HG02870 (cell line): Measurements from ENCODE around the gene TMEM132C.

Experiments
- ATAC-seq: cut with Tn5 transposase; IDR thresholded peaks from one replicate; pipeline ENCODE4 v1.9.1; 2021; ENCODE audit warnings: mild to moderate bottlenecking, moderate library complexity; ENCODE audit not compliant: unreplicated experiment

Gene TMEM132C

DNA sequence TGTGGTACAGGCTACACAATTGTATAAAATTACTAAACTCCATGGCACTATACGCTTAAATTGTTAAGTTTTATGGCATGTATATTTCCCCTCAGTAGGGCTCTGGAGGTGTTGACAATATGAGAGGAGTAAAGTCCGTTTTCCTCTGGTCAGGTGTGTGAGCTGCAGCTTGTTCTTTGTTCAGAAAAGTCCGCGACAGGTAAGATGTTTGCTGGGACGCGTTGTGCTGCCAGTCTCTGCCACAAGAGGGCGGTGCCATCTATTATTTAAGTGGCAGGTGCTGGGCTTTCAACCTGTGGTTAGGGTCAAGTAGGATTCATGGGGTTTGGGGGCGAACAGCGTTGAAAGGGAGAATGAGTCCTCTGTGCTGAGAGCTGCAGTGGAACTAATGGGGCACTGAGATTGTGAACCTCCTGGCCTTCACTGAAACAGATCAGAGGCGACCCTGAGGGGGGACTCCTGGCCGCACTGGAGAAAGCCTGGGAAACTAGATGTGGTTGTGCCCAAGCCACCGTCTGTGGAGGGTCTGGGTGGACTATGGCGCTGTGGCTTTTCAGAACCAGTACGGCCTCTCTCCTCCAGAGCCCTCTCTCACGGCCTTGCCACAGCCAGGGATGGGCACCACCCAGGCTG, 377.8 kb downstream of the TMEM132C start:
- ATAC-seq: no peak

DNA sequence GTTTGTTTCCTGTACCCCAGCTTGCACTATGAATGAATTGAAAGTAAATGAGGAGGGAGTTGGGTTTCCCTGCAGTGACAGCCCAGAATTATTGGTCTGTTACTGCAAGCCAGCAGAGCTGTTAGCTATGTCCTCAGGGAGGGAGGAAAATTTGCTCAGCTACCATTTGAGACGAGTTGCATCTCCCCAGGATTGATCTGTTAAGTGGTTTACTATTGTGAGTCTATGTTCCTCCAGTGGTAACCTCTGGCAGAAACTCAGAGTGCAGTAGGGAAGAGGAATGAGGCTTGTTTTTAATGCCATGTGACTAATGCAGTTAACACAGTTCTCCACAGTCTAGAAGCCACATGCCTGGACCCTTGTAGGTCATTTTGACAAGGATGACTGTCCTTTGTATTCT, 382.9 kb downstream of the TMEM132C start:
- ATAC-seq: no peak

GRCh38 chr12:128652136-128652751, 385.3 kb downstream of the TMEM132C start:
- ATAC-seq: no peak

DNA sequence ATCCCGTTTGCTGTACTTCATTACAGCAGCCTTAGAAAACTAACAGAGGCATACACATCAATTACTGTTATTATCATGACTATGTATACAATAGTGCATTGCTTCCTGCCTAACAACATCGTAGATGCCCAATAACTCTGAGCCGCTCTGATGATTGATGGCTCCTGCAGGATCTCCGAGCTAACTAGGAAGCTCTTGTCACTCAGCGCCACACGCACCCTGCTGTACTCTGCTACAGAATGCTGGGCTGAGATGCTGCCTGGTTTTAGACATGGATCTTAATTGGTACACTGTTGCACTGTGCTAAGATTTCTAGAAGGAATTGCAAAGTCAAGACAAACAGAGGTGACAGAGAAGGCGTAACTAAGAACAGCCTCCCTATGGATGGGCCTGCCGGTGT, 387.5 kb downstream of the TMEM132C start:
- ATAC-seq: no peak

- ATAC-seq: no peak
These were observed 390.4 kb downstream of the TMEM132C start for GRCh38 chr12:128657378-128657777.

DNA sequence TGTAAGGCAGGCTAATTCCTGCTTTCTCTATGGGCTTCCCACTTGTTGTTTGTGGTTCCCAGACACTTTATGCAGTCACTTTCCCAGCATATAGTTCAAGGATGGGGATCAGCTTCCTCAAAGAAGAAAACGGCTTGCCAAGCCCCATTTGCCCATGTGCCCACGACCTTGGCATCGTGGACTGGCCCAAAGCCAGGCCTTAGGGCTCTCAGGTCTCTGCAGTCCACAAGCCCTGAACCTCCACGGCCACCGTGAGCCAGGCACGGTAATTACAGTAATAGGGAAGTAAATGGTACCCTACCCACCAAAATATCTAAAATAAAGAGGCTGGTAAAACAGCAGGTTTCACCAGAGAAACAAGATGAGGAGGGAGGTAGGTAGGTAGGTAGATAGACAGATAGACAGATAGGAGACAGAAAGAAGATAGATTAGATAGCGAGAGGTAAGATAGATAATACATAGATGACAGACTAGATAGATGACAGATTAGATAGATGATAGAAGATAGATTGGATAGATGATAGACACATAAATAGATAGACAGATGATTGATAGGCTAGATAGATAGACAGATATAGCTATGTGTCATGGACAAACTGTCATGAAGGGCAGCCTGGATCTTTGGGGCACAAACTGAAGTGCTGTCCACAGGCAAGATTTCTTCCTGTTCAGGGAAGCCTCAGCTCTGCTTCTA, 393.7 kb downstream of the TMEM132C start:
- no peak for ATAC-seq

DNA sequence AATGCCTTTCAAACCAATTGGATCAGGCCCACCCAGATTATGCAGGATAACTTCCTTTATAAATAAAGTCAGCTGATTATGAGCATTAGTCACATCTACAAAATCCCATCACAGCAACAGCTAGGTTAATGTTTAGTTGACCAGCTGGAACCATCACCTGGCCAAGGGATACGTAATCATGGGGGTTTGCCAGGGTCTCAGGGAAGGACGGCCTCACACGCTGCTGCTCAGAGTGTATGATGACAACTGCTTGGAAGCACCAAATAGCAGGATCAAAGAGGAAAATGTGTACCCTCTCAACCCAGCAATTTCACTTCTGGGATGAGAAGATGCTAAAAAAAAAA, 394.2 kb downstream of the TMEM132C start:
- no peak for ATAC-seq

DNA sequence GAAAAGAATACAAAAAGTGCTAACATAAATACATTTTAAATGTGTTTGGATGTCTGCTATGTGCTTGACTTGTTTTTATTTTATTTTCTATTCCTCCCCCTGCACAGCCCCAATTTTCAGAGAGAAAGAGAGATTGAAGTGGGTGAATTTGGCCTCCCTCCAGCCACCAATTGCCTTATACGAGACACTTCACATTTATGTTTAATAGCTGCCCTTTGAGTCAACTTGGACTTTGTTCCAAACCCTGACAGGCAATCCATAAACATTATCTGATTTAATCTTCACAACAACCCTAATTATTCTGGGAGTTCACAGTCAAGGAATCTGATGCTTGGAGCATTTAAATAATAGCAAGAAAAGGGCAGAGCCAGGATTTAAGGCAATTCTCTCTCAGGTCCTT, 395.1 kb downstream of the TMEM132C start:
- no peak for ATAC-seq

DNA sequence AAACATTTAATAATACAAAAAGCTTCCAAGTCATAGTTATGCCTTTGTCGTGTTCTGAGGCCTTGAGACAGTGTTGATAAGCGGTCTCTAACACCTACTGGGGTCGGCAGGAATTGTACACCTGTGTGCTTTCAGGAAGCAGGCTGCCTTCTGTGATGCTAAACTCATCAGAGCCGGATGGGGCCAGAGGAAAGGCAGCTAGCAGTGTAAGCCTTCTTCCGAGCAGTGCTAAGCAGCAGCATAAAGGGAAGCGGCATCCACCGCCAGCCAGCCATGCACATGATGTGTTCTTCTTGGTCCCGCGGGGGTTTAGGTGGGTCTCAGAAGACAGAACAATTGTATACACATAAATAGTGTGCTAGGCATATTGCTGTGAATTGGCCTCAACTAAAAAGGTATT, 397.5 kb downstream of the TMEM132C start:
- no peak for ATAC-seq

- ATAC-seq: no peak
These were observed 400.2 kb downstream of the TMEM132C start for GRCh38 chr12:128667193-128667592.

GRCh38 chr12:128671528-128672042, 404.6 kb downstream of the TMEM132C start:
- ATAC-seq: no peak

DNA sequence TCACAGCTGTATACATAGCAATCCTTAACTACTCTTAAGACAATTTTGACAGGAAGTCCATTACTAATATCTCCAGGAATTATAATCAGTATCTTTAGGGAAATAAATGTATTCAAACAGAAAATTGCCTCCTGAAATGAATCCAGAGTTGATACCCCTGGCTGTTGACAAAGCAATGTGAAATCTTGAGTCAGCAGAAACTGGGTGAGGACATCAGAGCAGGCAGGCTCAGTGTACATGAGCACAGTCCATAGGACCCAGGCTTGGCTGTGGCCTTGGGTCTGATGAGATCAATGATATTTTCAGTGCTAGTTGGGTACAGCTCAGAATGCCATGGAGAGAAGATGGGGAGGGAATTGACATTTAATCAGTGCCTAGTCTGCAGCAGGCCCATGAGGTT, 405.5 kb downstream of the TMEM132C start:
- no peak for ATAC-seq

GRCh38 chr12:128672893-128673292, 405.9 kb downstream of the TMEM132C start:
- ATAC-seq: no peak

DNA sequence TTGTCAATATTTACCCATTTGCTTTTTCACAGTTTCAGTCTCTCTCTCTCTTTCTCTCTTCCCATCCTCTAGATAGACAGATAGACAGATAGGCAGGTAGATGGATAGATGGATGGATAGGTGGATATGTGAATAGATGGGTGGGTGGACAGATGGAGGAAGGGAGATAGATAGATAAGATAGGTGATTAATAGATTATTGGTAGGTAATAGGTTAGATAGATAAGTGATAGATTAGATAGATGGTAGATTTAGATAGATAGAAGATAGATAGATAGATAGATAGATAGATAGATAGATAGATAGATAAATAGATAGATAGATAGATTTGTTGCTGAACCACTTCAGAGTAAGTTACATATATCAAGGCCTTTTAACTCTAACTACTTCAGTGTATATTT, 408.6 kb downstream of the TMEM132C start:
- ATAC-seq: no peak

DNA sequence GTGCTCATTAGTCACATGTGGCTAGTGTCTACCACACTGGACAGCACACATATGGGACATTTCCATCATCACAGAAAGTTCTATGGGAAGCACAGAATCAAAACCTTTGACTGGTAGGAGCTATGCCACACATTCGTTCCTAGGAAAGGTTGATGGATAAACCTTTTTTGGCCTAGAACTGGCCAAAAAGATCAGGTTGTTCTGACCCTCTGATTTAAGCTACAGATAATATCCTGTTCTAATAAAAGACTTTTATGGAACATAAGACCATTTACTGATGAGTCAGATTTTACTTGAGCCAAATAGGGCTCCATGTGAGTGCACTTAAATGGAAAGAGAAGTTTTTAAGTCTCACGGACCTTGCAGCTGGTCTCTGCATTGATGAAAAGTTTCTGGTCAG, 413.6 kb downstream of the TMEM132C start:
- no peak for ATAC-seq

- no peak for ATAC-seq
These were observed 415.7 kb downstream of the TMEM132C start for GRCh38 chr12:128682548-128683275.

- ATAC-seq: no peak
These were observed 417.4 kb downstream of the TMEM132C start for GRCh38 chr12:128684352-128684751.

DNA sequence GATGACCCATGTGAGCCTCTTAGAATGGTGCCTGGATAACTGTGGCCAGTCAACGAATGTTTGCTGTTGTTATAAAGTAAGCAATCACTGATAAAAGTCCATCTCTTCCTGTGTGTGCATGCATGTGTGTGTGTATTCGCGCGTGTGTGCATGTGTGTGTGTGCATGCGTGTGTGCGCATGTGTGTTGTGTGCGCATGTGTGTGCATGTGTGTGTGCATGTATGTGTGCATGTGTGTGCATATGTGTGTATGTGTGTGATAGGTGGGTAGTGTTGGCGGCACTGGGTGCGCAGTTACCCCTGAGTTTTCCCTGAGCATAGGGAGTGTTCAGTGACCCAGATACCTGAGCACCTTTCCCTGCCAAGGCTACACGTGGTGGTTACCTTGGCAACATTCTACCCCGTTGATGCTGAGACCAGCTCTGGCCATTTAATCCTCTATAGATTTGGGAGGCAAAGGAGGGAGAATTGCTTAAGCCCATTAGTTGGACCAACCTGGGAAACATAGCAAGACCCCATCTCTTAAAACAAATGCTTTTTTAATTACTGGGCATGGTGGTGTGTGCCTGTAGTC, 419.0 kb downstream of the TMEM132C start:
- no peak for ATAC-seq

GRCh38 chr12:128687851-128688250, 420.9 kb downstream of the TMEM132C start:
- ATAC-seq: no peak

- no peak for ATAC-seq
These were observed 423.7 kb downstream of the TMEM132C start for GRCh38 chr12:128690641-128691040.

- ATAC-seq: no peak
These were observed 426.1 kb downstream of the TMEM132C start for GRCh38 chr12:128693115-128693514.
